Tibial nerve (tissue), 4 donors: ENCODE measurements around the gene NSUN4.

Experiments used
- EP300 ChIP-seq, 2 donors: sonication (generic); formaldehyde crosslinking; IDR thresholded peaks; one replicate each; pipeline ENCODE4 v1.6.1; 2017; ENCODE audit warnings: antibody characterized with exemption in 2 of 2, mild to moderate bottlenecking in 1 of 2
- TF ChIP-seq, protein P1 (sequence below), 5 experiments: fragments of 200-600 bp in 3 of 5; fragments of 450-650 bp in 2 of 5; sonication (generic) in 3 of 5; IDR thresholded peaks; one replicate each; pipeline ENCODE4 v1.5.1; 2016 to 2019; ENCODE audit warnings: antibody characterized with exemption in 5 of 5, mild to moderate bottlenecking in 3 of 5, moderate library complexity in 2 of 5

DNA sequence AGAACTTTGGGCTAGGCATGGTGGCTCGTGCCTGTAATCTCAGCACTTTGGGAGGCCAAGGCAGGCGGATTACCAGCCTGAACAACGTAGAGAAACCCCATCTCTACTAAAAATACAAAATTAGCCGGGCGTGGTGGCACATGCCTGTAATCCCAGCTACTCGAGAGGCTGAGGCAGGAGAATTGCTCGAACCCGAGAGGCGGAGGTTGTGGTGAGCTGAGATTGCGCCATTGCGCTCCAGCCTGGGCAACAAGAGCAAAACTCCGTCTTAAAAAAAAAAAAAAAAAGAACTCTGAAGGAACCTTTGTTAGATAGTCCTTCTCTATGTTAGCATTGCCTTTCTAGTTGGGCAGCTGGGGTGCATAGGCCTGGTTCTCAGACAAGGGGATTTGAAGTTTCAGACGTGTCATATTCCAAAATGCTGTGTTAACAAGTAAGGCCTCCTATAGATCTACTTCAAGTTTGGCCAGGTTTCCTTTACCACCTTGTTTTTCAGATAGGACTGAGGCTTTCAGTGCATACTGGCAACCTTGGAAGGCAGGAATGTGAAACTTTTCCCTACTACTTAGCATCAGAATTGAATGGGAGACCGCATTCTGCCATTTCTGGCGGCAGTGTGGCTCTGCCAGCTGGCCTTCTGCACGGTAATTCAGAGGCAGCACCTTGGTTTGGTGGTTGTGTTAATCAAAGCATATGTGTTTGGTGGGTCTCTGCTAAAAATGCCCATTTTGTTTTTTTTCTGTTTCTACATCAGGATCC, 31.0 kb upstream of the NSUN4 start:
- TF ChIP-seq, protein P1, sequence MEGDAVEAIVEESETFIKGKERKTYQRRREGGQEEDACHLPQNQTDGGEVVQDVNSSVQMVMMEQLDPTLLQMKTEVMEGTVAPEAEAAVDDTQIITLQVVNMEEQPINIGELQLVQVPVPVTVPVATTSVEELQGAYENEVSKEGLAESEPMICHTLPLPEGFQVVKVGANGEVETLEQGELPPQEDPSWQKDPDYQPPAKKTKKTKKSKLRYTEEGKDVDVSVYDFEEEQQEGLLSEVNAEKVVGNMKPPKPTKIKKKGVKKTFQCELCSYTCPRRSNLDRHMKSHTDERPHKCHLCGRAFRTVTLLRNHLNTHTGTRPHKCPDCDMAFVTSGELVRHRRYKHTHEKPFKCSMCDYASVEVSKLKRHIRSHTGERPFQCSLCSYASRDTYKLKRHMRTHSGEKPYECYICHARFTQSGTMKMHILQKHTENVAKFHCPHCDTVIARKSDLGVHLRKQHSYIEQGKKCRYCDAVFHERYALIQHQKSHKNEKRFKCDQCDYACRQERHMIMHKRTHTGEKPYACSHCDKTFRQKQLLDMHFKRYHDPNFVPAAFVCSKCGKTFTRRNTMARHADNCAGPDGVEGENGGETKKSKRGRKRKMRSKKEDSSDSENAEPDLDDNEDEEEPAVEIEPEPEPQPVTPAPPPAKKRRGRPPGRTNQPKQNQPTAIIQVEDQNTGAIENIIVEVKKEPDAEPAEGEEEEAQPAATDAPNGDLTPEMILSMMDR (IDR thresholded peaks at IDR 0.05): no peak
- no peak for TF ChIP-seq EP300 (IDR thresholded peaks at IDR 0.05)
